Left renal cortex interstitium (tissue), 4 donors: ENCODE measurements around the gene FOXO3B. TPM values are rescaled to one million over a fixed set of nuclear protein-coding genes. Genes with fewer than 3 reads are reported as not detected.
"Not testable (repeated sequence)": the region's sequence is repeated elsewhere in the genome, so short reads cannot be mapped to it uniquely, and the experiment has no call there.

ENCODE experiments used
- DNase-seq, 4 donors: peaks; one replicate each; pipeline ENCODE4 v3.0.0-alpha.2; 2013; ENCODE audit warnings: low read depth in 4 of 4, low spot score in 2 of 4, missing footprints in 1 of 4
- polyA plus RNA-seq, 4 donors: library from polyadenylated mRNA; unstranded; fragments of 120-200 nt; gene quantifications; one replicate each; pipeline ENCODE4 v1.2.1, GENCODE V29; 2013; ENCODE audit not compliant: insufficient read length in 4 of 4

Gene FOXO3B
- 1 to 10 TPM; 3.8 to 8.1 (median 4.7) TPM for polyA plus RNA-seq

DNA sequence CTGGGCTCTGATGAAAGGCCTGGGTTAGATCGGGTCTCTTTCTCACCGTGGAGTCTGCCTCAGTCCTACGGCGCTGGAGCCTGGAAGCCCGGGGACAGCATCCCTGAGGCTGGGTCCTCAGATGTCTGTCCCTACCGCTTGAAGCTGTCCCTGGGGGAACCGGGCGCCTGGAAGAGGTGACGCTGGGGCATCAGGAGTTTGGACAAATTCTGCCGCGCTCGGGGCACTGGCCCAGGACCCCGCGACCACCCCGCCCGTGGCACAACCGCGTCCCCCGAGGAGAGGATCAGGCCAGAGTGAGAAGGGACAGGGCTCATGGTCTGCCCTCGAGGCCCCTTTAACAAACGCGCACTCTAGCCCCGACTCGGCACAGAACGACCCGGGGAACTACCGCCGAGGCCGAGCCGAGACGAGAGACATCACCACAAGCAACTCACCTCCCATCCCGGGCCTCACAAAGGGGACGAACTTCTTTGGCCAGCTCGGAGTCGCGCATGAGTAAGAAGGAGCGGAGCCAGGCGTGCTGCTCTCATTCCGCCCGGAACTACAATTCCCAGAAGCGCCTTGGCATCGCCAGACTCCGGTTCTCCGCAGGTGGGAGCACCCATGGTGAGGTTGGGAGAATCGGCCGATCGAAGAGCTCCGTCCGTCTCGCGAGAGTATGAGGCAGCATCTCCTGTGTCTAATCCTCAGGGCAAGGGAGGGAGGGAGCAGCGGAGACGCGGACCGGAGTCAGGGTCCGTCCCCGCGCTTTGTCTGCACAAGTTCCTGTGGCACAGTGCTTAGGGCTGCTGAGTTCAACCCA, at the start of gene FOXO3B:
Gene FOXO3B, minus strand, starts transcription at position 548 of the 805 bp plus-strand sequence. CDS start 663 bp downstream, outside the sequence.
- DNase-seq = peak; percentile 52 to 94 (median 73)

DNA sequence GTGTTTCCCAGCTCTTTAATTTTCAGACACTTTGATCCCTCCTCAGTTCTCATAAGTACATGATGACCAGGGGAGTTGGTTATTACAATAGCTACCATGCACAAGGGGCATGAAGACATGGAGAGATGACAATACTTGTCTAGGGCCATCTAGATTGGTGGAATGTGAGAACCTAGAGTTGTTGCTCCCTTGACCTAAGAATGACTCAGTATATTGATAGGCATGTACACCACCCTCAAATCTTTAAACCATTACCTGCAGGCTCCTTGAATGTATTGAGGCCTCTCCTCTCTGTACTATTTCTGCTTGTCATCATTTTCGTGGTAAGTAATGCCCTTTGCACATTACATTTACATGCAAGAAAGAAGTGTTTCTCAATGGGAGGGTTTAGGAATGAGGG, 41.4 kb upstream of the FOXO3B start:
- not testable (repeated sequence) for DNase-seq

DNA sequence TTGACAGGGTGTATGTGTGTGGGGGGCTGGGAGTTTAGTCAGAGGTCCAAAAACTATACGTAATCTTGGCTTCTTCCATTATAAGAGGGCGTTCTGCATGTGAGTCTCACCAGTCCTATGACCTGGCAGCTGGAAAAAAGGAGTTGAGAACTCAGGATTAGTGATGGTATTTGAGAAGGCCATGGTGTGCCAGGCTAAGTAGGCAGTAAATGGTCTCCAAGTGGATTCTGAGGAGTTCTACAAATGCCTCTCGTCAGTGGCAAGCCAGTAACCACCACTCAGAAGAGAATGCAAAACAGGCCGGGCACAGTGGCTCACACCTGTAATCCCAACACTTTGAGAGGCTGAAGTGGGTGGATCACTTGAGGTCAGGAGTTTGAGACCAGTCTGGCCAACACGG, 40.5 kb upstream of the FOXO3B start:
- not testable (repeated sequence) for DNase-seq

DNA sequence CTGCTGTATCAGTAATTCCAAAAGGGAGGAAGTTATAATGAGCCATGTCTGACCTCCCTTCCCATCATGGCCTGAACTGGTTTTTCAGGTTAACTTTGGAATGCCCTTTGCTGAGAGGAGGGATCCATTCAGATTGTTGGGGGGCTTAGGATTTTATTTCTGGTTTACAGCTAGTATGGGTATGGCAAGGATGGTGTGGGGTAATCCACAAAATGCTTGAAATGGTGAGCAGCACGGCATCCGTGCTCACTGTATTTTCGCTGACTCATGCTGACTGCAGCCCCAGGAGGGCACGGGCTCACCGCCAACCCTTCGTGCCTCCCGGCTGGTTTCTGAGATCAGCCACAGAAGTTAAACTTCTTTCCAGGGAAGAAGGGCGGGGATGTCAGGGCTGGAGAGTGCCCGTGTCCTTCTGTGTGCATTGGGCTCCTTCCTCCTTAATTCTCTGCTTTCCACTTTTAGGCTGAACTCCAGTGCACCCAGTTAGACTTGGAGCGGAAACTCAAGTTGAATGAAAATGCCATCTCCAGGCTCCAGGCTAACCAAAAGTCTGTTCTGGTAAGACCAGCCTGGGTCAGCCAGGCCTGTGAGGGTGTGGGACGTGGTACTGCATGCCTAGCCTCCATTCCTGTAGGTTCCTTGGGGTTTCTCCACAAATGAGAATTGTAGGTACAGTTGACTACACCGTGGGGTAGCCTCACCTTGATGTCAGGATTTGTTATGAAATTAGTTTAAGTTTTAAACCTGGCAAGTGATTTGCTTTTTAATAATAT, 39.8 kb upstream of the FOXO3B start:
- not testable (repeated sequence) for DNase-seq

DNA sequence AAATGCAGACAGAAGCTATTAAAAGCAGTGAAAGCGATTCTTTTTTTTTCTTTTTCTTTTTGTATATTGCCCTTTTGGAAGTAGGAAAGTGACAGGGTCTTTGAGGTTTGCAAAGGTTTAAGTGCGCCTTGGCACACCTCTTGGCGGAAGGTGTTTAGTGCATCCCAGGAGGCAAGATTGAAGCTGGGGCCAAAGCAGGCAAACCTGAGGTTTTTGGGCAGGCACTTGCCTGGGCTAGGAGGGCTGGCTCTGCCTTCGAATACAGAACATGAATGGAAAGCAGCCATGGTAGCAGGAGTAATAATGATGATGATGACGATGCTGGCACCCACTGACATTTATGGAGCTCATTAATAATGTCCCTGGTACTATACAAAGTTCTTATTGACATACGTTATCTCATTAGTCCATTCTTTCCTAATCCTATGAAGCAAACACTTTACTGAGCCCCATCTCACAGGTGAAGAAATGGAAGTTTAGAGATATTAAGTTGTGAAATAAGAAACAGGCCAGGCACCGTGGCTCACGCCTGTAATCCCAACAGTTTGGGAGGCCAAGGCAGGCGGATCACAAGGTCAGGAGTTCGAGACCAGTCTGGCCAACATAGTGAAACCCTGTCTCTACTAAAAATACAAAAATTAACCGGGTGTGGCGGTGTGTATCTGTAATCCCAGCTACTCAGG, 37.5 kb upstream of the FOXO3B start:
- not testable (repeated sequence) for DNase-seq

DNA sequence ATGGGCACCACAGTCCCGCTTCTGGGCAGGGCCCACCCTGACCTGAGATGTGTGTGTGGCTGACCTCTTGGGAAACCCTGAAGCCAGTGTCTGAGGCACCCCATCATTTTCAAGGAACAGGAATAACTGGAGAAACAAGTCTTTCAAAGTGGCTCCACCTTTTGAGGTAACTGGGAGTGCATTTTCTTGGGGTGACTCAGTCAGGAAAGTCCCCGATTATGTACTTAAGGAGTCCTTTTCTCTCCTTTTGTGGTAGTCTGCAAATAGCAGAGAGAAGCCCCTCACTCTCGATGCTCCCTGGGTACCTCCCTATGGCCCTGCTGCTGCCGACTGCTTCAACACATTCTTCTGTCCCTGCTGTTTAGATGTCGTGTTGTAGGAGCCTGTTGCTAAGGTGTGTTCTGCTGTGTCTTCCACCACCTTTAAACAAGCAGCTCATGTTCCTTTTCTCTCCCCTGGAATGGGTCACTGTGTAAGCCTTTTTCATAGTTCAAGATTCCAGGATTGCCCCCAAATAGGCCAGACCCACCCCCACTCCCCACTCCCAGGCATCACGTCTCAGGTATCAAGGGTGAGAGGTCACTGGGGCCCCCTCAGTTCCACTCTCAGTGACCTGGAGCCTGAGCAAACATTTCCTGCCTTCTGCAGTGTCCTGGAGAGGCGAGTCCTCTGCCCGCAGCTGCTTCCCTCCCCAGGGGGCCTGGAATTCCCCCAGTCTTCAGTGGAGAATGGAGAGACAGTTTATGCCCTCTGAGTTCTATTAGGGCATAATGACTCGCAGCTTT, 36.7 kb upstream of the FOXO3B start:
- peak in 1 of 4 donors; percentile 4 for DNase-seq

DNA sequence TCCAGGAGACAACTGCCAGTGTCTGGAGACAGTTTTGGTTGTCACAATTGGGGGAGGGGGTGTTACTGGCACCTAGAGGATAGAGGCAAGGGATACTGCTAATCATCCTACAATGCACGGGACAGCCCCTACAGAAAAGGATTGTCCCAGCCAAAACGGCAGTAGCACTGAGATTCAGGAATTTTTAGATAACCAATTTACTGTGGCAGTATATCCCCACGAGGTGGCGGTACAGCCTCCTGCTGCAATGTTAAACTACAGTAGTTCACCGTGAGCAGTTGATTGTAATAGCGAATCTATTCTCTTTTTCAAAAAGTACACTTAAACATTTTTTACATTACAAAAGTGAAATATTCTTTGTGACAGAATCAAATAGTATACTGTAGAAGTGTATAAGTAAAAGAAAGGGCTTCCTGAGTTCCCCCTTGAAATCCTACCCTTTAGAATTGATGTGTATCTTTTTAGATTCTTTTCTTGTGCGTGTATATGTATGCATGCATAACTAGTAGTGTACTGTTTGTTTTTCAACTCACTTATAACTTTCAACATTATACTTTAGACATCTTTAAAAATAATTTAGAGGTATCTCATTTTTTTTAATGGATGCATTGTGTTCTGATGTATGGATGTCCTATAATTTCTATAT, 30.4 kb upstream of the FOXO3B start:
- peak in 1 of 4 donors; percentile 50 for DNase-seq

DNA sequence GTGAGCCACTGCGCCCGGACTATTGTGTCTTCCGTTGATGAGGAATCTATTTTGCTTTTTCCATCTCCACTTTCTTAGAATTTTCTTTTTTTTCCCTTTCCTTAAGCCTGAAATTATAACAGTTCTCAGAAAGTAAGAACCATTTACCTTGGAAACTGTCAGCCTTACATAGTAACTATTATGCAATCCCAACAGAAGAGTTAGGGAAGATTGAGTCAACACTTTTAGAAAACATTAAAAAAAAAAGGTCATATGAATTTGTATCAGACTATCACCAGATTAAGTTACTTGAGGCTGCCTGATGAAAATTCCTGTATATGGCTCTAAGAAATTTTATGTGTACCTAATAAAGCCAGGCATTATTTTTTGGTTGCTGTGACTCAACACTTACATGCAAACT, 26.1 kb upstream of the FOXO3B start:
- DNase-seq = not testable (repeated sequence)

DNA sequence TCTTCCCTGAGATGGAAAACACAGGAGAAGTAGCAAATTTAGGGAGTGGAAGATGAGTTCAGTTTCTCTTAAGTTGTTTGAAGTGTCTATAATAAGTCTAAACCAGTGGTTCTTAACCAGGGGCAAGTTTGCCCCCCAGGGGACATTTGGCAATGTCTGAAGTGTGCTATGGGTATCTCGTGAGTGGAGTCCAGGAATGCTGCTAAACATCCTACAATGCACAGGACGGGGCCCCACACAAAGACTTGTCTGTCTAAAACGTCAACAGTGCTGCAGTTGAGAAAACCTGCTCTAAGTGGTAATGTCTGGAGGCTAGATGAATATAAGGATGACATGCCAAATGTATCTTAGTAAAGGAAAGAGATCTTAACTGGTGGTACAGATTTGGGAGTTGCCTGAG, 23.8 kb upstream of the FOXO3B start:
- not testable (repeated sequence) for DNase-seq

DNA sequence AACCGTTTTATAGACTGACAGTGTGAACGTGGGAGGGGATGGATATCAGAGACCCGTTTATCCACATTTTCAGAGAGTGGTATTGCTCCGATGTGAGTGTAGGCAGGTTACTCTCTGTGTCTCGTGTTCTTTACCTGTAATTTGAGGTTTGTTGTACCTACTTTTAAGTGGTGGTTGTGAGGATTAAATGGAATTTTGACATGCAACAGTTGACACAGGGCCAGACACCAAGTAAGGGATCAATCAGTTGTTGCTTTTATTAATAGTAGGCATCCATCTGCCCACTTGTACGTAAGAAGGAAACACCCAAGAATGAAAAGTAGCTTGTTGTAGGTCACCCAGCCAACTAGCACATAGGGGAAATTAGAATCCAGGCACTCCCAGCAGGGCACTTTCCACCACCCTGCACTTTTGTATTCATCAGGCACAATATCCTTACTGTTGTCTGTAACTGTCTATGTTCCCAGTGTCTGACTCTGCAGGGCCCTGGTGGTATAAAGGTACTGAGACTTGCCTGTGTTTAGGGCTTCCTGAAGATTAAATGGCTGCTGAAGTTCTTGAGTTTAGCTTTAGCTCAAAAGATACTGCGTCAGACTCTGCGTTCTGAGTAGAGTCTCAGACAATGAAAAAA, 16.5 kb upstream of the FOXO3B start:
- DNase-seq = not testable (repeated sequence)

DNA sequence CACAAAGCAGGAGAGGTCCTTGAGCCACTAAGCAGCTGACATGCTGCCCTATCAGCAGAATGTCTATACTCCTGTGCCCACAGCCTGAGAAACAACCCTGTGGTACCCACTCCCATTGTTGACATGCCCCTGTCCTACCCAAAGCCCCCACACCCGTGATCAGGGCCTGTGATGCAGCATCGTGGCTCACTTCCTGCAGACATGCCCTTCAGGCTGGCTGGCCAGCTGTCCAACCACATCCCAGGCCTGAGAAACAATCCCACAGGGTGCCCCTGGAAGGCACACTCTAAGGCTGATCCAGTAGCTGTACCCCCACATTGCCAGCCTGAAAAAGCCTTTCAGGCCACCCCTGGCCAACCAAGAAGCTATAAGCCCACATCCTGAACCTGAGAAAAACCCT, 13.0 kb upstream of the FOXO3B start:
- not testable (repeated sequence) for DNase-seq

DNA sequence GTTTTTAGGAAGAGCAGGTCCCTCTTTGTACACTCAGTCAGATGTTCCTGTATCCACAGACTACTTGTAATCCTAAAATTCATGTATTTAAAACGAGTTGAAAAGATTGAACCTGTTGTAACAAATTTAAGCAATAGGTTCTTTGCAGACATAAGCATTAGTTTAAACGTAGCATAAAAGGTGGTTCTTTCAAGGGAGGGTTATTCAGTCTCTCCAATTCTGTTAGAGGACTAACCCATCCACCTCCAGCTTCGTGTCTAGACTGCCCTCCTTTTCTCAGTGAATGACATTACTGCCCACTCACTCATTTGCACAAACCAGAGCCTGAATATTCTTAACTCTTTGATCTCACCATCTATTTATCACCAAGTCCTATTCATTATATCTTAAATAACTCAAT, 554 bp upstream of the FOXO3B start:
- DNase-seq = peak in 1 of 4 donors; percentile 1

DNA sequence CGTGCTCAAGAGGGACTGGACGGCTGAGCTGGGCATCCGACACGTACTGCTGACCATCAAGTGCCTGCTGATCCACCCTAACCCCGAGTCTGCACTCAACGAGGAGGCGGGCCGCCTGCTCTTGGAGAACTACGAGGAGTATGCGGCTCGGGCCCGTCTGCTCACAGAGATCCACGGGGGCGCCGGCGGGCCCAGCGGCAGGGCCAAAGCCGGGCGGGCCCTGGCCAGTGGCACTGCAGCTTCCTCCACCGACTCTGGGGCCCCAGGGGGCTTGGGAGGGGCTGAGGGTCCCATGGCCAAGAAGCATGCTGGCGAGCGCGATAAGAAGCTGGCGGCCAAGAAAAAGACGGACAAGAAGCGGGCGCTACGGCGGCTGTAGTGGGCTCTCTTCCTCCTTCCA, 4.7 kb downstream of the FOXO3B start:
- not testable (repeated sequence) for DNase-seq

DNA sequence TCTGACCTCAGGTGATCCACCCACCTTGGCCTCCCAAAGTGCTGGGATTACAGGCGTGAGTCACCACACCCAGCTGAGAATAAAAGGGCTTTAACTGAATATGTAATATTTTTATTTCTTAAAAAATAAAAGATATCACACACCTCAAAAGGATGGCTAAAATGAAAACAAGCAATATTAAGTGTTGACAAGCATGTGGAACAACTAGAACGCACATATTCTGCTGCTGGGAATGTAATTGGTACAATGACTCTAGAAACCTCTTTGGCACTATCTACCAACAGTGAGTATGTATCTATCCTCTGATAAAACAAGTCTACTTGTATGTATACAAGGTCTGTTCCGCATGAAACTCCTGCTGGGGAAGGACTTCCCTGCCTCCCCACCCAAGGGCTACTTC, 5.2 kb downstream of the FOXO3B start:
- DNase-seq = not testable (repeated sequence)

DNA sequence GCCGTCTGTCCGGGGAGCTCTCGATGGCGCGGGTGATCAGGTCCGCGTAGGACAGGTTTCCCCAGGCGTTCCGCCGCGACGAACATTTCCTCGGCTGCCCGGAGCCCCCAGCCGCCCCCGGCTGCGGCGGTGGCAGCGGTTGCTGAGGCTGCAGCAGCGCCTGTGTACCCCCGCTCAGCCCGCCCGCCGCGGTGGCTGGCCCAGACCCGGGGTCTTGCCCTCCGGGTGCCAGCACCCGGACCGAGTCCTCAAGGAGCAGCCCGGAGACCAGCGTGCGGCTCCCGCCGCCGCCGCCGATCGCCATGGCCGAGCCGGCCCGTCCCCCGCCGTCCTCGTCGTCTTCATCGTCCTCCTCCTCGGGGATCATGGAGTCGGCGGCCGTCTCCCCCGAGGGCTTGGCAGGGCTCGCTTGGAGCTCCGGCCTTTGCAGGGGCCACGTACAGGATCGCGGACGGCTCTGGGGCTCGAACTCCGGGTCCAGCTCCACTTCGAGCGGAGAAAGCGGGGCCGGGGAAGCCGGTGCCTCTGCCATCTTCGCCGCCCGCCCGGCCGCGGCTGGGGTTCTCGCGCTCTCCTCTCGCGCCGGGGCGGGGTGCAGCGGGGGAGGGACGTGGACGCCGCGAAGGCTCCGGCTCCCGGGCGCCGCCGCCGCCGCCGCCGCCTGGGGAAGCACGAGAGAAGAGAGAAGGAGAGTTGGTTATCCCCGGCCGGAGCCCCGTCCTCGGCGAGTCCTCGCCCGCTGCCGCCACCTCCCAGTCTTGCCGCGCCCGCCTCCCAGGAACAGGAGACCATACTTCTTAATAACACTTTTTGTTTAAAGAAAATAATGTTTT, 9.5 kb downstream of the FOXO3B start:
- DNase-seq = not testable (repeated sequence)

DNA sequence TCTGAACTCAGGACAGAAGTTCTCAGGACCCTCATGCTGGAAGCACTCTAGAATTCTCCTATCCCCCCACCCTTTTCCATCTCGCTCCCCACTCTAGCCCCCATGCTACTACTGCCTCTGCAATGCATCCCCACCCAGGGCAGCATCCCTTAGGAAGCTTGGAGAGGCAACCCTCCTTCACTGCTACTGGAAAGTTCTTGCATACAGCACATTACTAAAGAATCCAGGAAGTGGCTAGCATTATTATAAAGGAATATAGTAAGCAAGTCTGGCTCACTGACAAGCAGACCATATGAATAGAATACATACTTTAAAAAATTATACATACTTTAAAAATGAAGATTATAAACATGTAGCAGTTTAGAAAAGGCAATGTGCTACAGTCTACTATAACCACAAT, 13.5 kb downstream of the FOXO3B start:
- DNase-seq = not testable (repeated sequence)

DNA sequence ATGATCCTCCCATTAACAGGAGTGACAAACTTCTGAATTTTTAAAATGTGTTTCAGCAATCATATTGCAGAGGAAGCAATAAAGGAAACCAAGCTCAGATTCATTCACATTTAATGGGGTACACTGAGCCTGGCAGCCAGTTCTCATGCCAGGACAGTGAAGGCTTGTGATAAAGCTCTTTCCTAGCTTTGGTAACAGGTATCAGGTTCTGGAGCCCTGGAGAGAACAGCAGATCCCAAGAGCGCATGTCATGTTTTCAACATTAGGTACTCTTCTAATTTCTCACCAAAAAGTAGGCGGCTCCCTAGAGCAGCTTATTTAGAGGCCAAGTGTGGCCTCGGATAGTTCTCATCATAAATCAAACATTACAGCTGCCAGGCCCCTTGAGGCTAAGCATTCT, 14.6 kb downstream of the FOXO3B start:
- not testable (repeated sequence) for DNase-seq

DNA sequence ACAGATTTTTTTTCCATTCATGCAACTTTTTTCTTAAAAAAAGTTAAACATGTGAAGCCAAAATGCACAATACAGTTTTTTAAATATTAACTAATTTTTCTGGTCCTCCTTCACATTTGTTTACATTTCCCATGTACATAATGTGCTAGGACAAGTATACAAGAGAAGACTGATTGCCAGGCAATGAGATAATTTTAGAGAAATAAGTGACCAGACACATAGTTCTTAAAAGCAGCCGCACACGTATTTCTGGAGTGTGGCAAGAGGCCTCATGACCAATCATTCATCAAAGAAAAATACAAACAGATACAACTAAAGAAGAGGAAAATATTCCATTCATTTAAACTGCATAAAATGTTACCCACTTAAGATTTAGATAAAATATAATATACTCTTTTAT, 15.8 kb downstream of the FOXO3B start:
- not testable (repeated sequence) for DNase-seq
